A549 treated with AZD9567 at 1 μM for 4 hours (cell line): Measurements from ENCODE around the gene C6orf118. TPM values are rescaled to one million over a fixed set of nuclear protein-coding genes. Genes with fewer than 3 reads are reported as not detected.

Experiments
- total RNA-seq: library from RNA; stranded (reverse); fragments of 200-300 nt; extraction: Qiagen RNA extraction; gene quantifications from 5 replicates; pipeline ENCODE4 v1.2.3, GENCODE V29; 2022; ENCODE audit not compliant: insufficient read depth

C6orf118 gene
- total RNA-seq: 0.14 to 0.31 TPM (median 0.19 TPM) in 4 of 5 replicates, not detected in the other

DNA sequence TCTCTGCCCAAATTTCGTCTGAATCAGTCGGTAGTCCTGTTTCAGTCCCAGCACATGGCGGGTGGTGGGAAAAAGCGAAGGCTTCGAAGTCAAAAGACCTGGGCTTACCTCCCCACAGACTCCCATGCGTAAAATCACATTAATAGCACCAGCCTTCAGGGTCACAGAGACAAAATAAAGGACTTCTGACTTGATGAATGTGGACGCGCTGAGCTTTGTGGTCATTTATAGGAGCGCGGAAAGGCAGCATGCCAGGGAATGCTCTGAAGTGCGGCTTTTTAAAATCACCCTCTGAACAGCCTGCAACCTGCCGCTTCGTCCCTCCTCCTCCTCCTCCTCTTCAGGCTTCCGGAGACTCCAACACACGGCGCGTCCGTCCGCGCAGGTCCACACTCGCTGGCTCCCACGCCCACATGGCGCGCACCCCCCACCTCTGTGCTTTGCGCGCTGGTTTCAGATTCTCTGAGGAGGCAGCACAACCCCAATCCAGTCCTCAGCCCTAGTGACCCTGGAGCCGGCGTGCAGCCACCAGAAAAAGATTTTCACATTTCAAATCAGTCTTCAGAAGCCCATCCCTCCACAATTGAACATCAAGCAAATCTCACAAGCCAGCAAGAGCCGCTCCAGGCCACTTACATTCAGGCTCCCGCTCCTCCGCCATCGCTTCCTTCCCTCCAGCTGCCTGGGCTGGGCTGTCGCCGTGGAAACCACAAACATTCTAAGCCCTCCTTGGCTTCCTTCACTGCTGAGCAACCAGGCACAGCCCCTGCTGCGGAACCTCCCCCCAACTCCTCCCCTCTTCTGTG, at the start of gene C6orf118:
Gene C6orf118 (minus strand): TSS at position 680 of the 806 bp plus-strand sequence. CDS start 19 bp downstream, at position 661.

